OCI-LY3 (cell line): ENCODE data around the gene CDH18.

Experiments
- EZH2phosphoT487 ChIP-seq: fragments of 200-600 bp; shearing (Covaris generic); IDR thresholded peaks from 2 replicates; pipeline ENCODE4 v1.6.1; 2018; ENCODE audit warnings: antibody characterized with exemption, mixed run types, low read depth
- TF ChIP-seq, protein P1 (sequence below): fragments of 200-600, 300-600 bp; sonication (generic); IDR thresholded peaks from 2 replicates; pipeline ENCODE4 v1.5.1; 2014; ENCODE audit warnings: antibody characterized with exemption, low read length, low read depth

DNA sequence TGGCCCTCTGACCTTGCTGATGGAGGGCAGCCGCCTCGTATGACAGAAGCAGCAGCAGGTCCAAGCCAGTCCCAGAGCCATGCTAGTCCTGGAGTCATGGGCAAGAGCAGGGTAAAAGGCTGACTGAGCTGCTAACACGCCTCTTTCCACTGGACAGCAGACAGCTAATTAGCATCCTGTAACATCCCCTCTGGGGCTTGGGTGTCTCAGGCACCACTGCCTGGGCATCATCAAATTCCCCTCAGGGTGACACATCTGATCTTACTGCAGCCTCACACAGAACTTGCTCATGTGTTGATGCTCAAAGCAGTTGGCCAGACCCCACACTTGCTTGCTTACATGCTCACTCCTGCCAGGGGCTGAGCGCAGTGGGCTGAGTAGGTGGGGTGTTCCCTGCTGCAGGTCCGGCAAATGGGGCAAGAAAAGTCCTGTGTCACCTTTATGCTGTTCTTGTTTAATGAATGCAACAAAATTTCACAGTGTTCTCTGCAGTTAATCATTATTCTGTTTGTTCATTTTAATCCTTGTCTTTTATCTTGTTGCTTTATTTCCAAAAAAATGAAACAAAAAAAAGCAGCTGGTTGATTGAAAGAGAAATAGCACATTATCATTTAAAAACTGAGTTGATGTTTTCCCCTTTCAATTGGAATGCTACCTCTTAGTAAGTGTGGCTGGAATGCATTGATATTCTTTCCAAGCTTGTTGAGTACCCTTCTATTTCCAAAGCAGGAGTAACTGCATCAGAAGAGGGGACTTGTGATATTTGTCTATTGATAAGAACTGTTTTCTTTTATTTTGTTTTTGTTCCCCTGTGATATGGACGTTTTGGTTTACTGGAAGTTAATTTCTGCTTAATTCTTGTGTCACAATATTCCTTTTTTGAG lies 254.1 kb downstream of the CDH18 start:
- TF ChIP-seq, protein P1, sequence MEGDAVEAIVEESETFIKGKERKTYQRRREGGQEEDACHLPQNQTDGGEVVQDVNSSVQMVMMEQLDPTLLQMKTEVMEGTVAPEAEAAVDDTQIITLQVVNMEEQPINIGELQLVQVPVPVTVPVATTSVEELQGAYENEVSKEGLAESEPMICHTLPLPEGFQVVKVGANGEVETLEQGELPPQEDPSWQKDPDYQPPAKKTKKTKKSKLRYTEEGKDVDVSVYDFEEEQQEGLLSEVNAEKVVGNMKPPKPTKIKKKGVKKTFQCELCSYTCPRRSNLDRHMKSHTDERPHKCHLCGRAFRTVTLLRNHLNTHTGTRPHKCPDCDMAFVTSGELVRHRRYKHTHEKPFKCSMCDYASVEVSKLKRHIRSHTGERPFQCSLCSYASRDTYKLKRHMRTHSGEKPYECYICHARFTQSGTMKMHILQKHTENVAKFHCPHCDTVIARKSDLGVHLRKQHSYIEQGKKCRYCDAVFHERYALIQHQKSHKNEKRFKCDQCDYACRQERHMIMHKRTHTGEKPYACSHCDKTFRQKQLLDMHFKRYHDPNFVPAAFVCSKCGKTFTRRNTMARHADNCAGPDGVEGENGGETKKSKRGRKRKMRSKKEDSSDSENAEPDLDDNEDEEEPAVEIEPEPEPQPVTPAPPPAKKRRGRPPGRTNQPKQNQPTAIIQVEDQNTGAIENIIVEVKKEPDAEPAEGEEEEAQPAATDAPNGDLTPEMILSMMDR, result no peak
- no peak for TF ChIP-seq EZH2phosphoT487
